HepG2 (cell line): ENCODE measurements around the gene MID1. TPM values are rescaled to one million over a fixed set of nuclear protein-coding genes. Genes with fewer than 3 reads are reported as not detected.

Experiments
- ATAC-seq: fragments of 200-7000 bp; cut with Tn5 transposase; 3 replicates; pipeline ENCODE4 v1.9.1; 2020; ENCODE audit warnings: mild to moderate bottlenecking, moderate library complexity
- BruUV-seq: library from RNA; stranded (reverse); fragments of 400-500 nt; replicated peaks from 2 replicates; lab custom pipeline; 2021; lab: Mats Ljungman, UMichigan
- CTCF ChIA-PET: fragments of 300-600 bp; formaldehyde crosslinking; extraction: SDS; loops from one replicate; lab custom pipeline; 2021; ENCODE audit warnings: low total read pairs, inconsistent platforms, low intra/inter-chr PET ratio; lab: Yijun Ruan, JAX
- POLR2A ChIA-PET: fragments of 350-600 bp; sonication (Branson Sonifier 250); formaldehyde crosslinking; loops from one replicate; lab custom pipeline; 2020; ENCODE audit warnings: antibody characterized with exemption, inconsistent platforms; lab: Yijun Ruan, JAX
- DNase-seq: peaks from one replicate; pipeline ENCODE4 v3.0.0-alpha.2; 2015; ENCODE audit warnings: low spot score
- FAIRE-seq: peaks from 3 replicates; lab custom pipeline; 2011; peaks lifted over from hg19 to GRCh38; lab: Jason Lieb, UNC
- H2AFZ ChIP-seq: one replicate; pipeline ENCODE4 v1.6.1; 2011; ENCODE audit warnings: low read length, inconsistent platforms
- H3K27ac ChIP-seq: fragments of 300-600 bp; 3 replicates; pipeline ENCODE4 v1.8.0; 2011; ENCODE audit warnings: mixed run types, mild to moderate bottlenecking, mixed read lengths, low read length, inconsistent platforms; ENCODE audit not compliant: insufficient read depth; ENCODE audit errors: extremely low read length
- H3K27me3 ChIP-seq, 2 experiments: fragments of 200-600 bp in 1 of 2; 2 replicates in 1 of 2; 3 replicates in 1 of 2; pipeline versions ENCODE4 v1.6.0 to v1.8.0; 2011; ENCODE audit warnings: low read length in 2 of 2, mild to moderate bottlenecking in 2 of 2, moderate library complexity in 2 of 2, inconsistent platforms in 1 of 2; ENCODE audit not compliant: insufficient read depth in 2 of 2, control insufficient read depth in 1 of 2
- H3K36me3 ChIP-seq, 2 experiments: fragments of 200-600 bp in 1 of 2; replicated peaks in 1 of 2; 2 replicates in 1 of 2; 3 replicates in 1 of 2; pipeline versions ENCODE4 v1.5.1 to v1.8.0; 2011; ENCODE audit warnings: low read length in 2 of 2, inconsistent platforms in 1 of 2; ENCODE audit not compliant: insufficient read depth in 2 of 2, control insufficient read depth in 1 of 2
- H3K4me1 ChIP-seq: 2 replicates; pipeline ENCODE4 v1.5.1; 2012; ENCODE audit warnings: low read length, inconsistent platforms; ENCODE audit not compliant: insufficient read depth
- H3K4me2 ChIP-seq: 2 replicates; pipeline ENCODE4 v1.6.0; 2011; ENCODE audit warnings: low read depth, low read length, inconsistent platforms
- H3K4me3 ChIP-seq, 3 experiments: fragments of 200-600 bp in 1 of 3; sonication (generic), shearing (Covaris generic) in 1 of 3; replicated peaks in 1 of 3; 2 replicates each; pipeline ENCODE4 v1.5.1; 2011 to 2016; ENCODE audit warnings: low read length in 3 of 3, inconsistent platforms in 2 of 3, low read depth in 2 of 3, mild to moderate bottlenecking in 2 of 3, control low read depth in 1 of 3, mixed read lengths in 1 of 3; ENCODE audit not compliant: insufficient read depth in 1 of 3
- H3K79me2 ChIP-seq: one replicate; pipeline ENCODE4 v1.6.1; 2011; ENCODE audit warnings: low read length, inconsistent platforms; ENCODE audit not compliant: insufficient read depth
- H3K9ac ChIP-seq: 2 replicates; pipeline ENCODE4 v1.6.0; 2011; ENCODE audit warnings: mild to moderate bottlenecking, low read depth, low read length, inconsistent platforms; ENCODE audit not compliant: insufficient read depth
- H3K9me3 ChIP-seq: 2 replicates; pipeline ENCODE4 v1.5.1; 2012; ENCODE audit warnings: mild to moderate bottlenecking, low read length
- H4K20me1 ChIP-seq: 2 replicates; pipeline ENCODE4 v1.6.0; 2011; ENCODE audit warnings: inconsistent platforms, mild to moderate bottlenecking, low read length, moderate library complexity; ENCODE audit not compliant: insufficient read depth
- ZNF30 ChIP-seq: sonication (generic); formaldehyde crosslinking; IDR thresholded peaks from 2 replicates; pipeline ENCODE4 v1.5.0; 2020; ENCODE audit warnings: mild to moderate bottlenecking, missing genetic modification reagents
- ZNF543 ChIP-seq: sonication (generic); formaldehyde crosslinking; IDR thresholded peaks from 2 replicates; pipeline ENCODE4 v1.4.0; 2020; ENCODE audit warnings: mild to moderate bottlenecking, missing genetic modification reagents
- WGBS: methylation state at CpG from one replicate; pipeline ENCODE4 v1.1.6; 2017; ENCODE audit warnings: low lambda C conversion rate; 5-methylcytosine and 5-hydroxymethylcytosine counted together
- in situ Hi-C: cut with HindIII; loops from 2 replicates; pipeline ENCODE4 v1.10.0; 2017; ENCODE audit warnings: low pct_unique_long_range_greater_than_20kb; ENCODE audit not compliant: extremely low pct_ligation_motif_present
- intact Hi-C: fragments of 100-400 bp; cut with micrococcal nuclease; formaldehyde crosslinking; loops from one replicate; pipeline ENCODE4 v1.10.0; 2022; ENCODE audit not compliant: unreplicated experiment
- polyA plus RNA-seq, 8 experiments: library from polyadenylated mRNA; depleted of rRNA in 3 of 8; stranded (reverse) in 7 of 8; unstranded in 1 of 8; fragments of >200 nt; fragmentation: Illumina TruSeq in 4 of 8; extraction: Trizol in 4 of 8; gene quantifications; 2 replicates each; pipeline versions ENCODE4 v1.2.1 to v1.2.3, GENCODE V29; 2011 to 2016; ENCODE audit warnings: low read depth in 4 of 8, missing spikeins in 1 of 8, mixed read lengths in 1 of 8; ENCODE audit not compliant: insufficient read depth in 1 of 8
- total RNA-seq, 5 experiments: library from RNA; depleted of rRNA; stranded (reverse); fragments of >200 nt; fragmentation: Illumina TruSeq; extraction: Trizol; gene quantifications; 2 replicates each; pipeline ENCODE4 v1.2.3, GENCODE V29; 2016; ENCODE audit warnings: low read depth in 1 of 5
- TF ChIP-seq, protein P1 (sequence below): sonication (generic); formaldehyde crosslinking; IDR thresholded peaks from 2 replicates; pipeline ENCODE4 v1.5.0; 2020; ENCODE audit warnings: missing genetic modification reagents
- TF ChIP-seq, protein P2 (sequence below), 2 experiments: fragments of 450-650 bp in 1 of 2; sonication (generic) in 1 of 2; formaldehyde crosslinking in 1 of 2; IDR thresholded peaks; 2 replicates each; pipeline versions ENCODE4 v1.6.1 to v1.8.0; 2016 to 2022; ENCODE audit warnings: antibody characterized with exemption in 1 of 2, mild to moderate bottlenecking in 1 of 2, missing genetic modification reagents in 1 of 2
- TF ChIP-seq, protein P3 (sequence below): sonication (generic); formaldehyde crosslinking; IDR thresholded peaks from 2 replicates; pipeline ENCODE4 v1.5.0; 2020; ENCODE audit warnings: mild to moderate bottlenecking, missing genetic modification reagents, borderline replicate concordance

Gene MID1
- total and polyA plus RNA-seq, 2 of the 13 experiments (the other 11 are each of a cell fraction or from before 2014, with no cell fraction given), result 0.86 to 1.1 TPM

DNA sequence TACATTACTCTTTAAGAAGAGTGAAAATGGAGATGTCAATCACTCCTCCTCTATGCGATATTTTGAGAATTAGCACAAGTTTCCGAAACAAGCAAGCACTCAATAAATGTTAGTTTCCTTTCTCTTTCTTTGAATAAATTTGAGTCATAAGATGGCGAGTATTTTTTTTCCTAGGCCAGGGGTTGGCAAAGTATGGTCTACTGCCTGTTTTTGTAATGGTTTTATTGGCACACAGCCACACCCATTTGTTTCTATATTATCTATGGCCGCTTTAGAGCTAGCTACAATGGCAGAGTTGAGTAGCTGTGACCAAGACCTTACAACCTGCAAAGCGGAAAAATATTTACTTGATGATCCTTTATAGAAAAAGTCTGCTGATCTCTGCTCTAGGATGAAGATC, 139.5 kb downstream of the MID1 start:
- 94% methylated on average over 5 of the region's 5 CpGs for WGBS
- Histone ChIP-seq H3K4me3 (no peak overlapping the region), H3K9ac (no peak overlapping the region), H3K27ac (no peak overlapping the region), H4K20me1 (no peaks in the 10 kb centered on the region), H3K4me2 (no peak overlapping the region), H2AFZ (no peak overlapping the region), H3K79me2 (no peaks in the 10 kb centered on the region), H3K36me3 (no peaks in the 10 kb centered on the region), H3K27me3 (no peaks in the 10 kb centered on the region), H3K9me3 (no peaks in the 10 kb centered on the region), H3K4me1 (peaks cover 28% of the 10 kb centered on the region)
- in situ Hi-C loops (no loop called here), intact Hi-C loops (no loop called here)
- FAIRE-seq (no peak), ATAC-seq (no peak), DNase-seq (no peak)
- POLR2A ChIA-PET, result no interaction called here
- TF ChIP-seq, protein P1, sequence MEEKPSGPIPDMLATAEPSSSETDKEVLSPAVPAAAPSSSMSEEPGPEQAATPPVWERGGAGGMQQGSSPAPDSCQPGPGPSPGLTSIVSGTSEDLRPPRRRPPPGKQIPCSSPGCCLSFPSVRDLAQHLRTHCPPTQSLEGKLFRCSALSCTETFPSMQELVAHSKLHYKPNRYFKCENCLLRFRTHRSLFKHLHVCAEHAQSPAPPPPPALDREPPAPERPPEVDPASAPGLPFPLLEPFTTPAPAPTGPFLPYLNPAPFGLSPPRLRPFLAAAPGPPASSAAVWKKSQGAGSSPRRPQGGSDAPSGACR (CRISPR knock-in tag), result no peak
- TF ChIP-seq ZNF543 (CRISPR knock-in tag) (no peak), ZNF30 (CRISPR knock-in tag) (no peak)
- TF ChIP-seq, protein P2, sequence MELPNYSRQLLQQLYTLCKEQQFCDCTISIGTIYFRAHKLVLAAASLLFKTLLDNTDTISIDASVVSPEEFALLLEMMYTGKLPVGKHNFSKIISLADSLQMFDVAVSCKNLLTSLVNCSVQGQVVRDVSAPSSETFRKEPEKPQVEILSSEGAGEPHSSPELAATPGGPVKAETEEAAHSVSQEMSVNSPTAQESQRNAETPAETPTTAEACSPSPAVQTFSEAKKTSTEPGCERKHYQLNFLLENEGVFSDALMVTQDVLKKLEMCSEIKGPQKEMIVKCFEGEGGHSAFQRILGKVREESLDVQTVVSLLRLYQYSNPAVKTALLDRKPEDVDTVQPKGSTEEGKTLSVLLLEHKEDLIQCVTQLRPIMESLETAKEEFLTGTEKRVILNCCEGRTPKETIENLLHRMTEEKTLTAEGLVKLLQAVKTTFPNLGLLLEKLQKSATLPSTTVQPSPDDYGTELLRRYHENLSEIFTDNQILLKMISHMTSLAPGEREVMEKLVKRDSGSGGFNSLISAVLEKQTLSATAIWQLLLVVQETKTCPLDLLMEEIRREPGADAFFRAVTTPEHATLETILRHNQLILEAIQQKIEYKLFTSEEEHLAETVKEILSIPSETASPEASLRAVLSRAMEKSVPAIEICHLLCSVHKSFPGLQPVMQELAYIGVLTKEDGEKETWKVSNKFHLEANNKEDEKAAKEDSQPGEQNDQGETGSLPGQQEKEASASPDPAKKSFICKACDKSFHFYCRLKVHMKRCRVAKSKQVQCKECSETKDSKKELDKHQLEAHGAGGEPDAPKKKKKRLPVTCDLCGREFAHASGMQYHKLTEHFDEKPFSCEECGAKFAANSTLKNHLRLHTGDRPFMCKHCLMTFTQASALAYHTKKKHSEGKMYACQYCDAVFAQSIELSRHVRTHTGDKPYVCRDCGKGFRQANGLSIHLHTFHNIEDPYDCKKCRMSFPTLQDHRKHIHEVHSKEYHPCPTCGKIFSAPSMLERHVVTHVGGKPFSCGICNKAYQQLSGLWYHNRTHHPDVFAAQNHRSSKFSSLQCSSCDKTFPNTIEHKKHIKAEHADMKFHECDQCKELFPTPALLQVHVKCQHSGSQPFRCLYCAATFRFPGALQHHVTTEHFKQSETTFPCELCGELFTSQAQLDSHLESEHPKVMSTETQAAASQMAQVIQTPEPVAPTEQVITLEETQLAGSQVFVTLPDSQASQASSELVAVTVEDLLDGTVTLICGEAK (IDR thresholded peaks at IDR 0.05), result no peak
- TF ChIP-seq, protein P2 (CRISPR knock-in tag; IDR thresholded peaks at IDR 0.05), result no peak
- TF ChIP-seq, protein P3, sequence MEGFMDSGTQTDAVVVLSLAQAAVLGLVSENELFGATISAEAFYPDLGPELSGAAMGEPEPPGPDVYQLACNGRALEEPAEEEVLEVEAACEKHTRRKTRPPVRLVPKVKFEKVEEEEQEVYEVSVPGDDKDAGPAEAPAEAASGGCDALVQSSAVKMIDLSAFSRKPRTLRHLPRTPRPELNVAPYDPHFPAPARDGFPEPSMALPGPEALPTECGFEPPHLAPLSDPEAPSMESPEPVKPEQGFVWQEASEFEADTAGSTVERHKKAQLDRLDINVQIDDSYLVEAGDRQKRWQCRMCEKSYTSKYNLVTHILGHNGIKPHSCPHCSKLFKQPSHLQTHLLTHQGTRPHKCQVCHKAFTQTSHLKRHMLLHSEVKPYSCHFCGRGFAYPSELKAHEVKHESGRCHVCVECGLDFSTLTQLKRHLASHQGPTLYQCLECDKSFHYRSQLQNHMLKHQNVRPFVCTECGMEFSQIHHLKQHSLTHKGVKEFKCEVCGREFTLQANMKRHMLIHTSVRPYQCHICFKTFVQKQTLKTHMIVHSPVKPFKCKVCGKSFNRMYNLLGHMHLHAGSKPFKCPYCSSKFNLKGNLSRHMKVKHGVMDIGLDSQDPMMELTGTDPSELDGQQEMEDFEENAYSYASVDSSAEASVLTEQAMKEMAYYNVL (CRISPR knock-in tag), result no peak
- CTCF ChIA-PET, result no interaction called here
- no TSS peak for BruUV-seq
